SK-N-SH (cell line): Measurements from ENCODE around the gene DCDC2.

ENCODE experiments used
- CTCF ChIP-seq: fragments of 200-600 bp; sonication (generic); IDR thresholded peaks from 2 replicates; pipeline ENCODE4 v1.6.1; 2017; ENCODE audit warnings: antibody characterized with exemption, mild to moderate bottlenecking, moderate library complexity
- EP300 ChIP-seq, 2 experiments: IDR thresholded peaks; 2 replicates each; pipeline versions ENCODE4 v1.4.0 to v1.6.1; 2012; ENCODE audit warnings: borderline replicate concordance in 1 of 2, low read depth in 1 of 2, low read length in 1 of 2
- FOXM1 ChIP-seq: IDR thresholded peaks from 2 replicates; pipeline ENCODE4 v1.4.0; 2012; ENCODE audit warnings: low read depth, mild to moderate bottlenecking
- NRF1 ChIP-seq: IDR thresholded peaks from 2 replicates; pipeline ENCODE4 v1.6.1; 2012; ENCODE audit warnings: low read depth, mild to moderate bottlenecking, low read length
- POLR2AphosphoS5 ChIP-seq: IDR thresholded peaks from 2 replicates; pipeline ENCODE4 v1.6.1; 2012; ENCODE audit warnings: low read depth, low read length

GRCh38 chr6:24197892-24198291, 160.0 kb downstream of the DCDC2 start:
- no peak for TF ChIP-seq NRF1
- no peak for TF ChIP-seq CTCF
- no peak for TF ChIP-seq FOXM1
- TF ChIP-seq POLR2AphosphoS5 = no peak
- no peak for TF ChIP-seq EP300 (IDR thresholded peaks at IDR 0.05; ENCODE audit: borderline replicate concordance in 1 of 2, low read depth in 1 of 2, low read length in 1 of 2)
